Measurements from ENCODE around the gene SLC22A5.

DNA sequence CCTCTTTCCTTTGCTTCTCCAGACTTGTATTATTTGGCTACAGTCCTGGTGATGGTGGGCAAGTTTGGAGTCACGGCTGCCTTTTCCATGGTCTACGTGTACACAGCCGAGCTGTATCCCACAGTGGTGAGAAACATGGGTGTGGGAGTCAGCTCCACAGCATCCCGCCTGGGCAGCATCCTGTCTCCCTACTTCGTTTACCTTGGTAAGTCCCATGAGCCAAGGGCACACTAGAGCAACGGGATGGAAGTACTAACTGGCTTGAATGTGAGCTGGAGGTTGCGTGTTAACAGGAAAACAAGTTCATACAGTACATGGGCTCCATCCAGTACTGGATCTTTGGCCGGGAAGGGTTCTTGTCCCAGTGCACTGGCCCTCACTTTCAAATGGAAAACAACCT lies 22.9 kb downstream of the SLC22A5 start:
- TF ChIP-seq, protein P1, sequence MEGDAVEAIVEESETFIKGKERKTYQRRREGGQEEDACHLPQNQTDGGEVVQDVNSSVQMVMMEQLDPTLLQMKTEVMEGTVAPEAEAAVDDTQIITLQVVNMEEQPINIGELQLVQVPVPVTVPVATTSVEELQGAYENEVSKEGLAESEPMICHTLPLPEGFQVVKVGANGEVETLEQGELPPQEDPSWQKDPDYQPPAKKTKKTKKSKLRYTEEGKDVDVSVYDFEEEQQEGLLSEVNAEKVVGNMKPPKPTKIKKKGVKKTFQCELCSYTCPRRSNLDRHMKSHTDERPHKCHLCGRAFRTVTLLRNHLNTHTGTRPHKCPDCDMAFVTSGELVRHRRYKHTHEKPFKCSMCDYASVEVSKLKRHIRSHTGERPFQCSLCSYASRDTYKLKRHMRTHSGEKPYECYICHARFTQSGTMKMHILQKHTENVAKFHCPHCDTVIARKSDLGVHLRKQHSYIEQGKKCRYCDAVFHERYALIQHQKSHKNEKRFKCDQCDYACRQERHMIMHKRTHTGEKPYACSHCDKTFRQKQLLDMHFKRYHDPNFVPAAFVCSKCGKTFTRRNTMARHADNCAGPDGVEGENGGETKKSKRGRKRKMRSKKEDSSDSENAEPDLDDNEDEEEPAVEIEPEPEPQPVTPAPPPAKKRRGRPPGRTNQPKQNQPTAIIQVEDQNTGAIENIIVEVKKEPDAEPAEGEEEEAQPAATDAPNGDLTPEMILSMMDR (IDR thresholded peaks at IDR 0.05), result no peak
- no peak for TF ChIP-seq POLR2A (IDR thresholded peaks at IDR 0.05)
- TF ChIP-seq EP300 (IDR thresholded peaks at IDR 0.05), result no peak
